ENCODE measurements around the gene RIN3.
"Not testable (repeated sequence)": the region's sequence is repeated elsewhere in the genome, so short reads cannot be mapped to it uniquely, and the experiment has no call there.

Gene RIN3

DNA sequence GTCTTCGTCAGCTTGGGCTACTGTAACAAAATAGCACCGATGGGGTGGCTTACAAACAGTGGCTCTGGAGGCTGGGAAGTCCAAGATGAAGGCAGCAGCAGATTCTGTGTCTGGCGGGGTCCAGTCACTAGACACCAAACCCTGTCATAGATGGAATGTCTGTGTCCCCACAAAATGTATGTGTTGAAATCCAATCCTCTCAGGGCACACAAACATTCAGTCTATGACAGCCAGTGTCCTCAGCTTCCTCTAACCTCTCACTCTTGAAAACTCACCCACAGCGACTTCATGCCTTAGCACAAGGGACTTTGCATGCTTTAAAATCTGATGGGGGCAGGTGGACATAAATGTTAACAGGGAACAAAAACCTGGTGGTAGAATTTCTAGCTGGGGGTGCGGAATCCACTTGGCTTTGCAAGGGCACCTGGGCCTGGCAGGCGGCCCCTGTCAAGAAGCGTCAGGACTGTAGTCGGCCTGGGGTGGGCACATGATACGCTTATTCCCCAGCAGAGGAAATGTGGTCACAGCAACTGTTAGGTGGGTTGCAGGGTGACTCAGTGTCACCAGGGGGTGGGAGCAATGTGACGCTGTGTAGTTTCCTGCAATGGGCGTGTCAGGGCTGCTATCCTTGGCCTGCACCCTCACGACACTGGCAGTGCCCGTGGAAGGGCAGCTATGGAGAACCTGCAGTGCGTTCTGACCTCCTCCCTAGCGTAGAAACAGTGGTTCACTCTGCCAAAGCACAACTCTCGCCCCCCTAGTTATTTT, 17.7 kb downstream of the RIN3 start:
- peak; percentile 86 to 87 for DNase-seq (ENCODE audit: low read depth in 2 of 2)

DNA sequence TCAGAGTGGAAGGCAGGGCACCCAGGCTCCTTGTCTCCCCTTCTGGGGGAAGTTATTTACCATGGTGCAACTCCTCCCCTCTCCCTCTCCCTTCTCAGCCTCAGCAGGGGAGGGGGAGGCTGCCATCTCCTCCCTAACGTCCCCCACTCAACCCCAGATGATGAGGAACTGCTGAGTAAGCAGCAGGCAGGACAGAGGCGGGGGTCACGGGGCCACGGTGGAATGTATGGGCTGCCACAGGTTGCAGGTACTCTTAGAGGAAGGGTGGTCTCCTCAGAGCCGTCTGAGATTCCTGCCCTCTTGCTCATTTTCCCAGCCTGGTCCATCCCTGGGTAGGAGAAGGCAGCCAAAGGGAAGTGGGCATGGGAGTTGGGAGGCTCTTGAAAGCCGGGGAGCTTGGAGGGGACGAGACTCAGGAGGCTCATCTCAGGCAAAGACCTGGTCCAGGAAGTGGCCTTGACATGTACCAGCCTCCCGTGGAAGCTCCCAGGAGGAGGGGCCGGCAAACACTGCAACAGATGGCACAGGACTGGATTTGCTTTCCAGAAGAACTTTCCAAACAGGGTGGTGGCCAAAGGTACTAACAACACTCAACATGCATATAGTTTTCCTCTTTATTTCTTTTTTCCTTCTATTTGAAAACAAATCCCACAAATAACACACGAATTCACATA, 19.0 kb downstream of the RIN3 start:
- DNase-seq (ENCODE audit: low read depth in 2 of 2), result no peak

DNA sequence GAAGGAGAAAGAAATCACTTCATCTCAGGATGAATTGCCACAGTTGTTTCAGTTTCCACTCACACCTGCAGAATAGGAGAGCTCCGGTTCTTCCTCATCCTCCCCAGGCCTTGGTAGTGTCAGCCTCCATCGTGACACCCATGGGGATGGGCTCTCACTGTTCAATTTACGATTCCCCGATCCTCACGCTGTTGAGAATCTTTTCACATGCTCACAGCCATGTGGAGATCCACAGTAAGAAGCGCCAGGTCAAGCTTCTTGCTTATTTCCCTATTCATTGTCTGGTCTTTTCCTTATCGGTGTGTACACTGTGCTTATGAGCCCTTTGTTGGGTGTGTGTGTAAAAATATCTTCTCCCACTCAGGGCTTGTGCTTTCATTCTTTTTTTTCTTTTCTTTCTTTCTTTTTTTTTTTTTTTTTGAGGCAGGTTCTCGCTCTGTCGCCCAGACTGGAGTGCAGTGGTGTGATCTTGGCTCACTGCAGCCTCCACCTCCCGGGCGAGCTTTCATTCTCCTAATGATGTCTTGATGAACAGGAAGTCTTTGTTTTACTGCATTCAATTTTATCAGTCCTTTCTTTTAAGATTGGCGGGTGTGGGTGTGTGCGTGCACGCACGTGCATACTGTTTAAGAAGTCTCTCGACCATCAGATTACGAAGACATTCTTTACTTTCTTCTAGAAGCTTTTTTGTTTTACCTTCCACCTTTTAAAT, 21.5 kb downstream of the RIN3 start:
- no peak for DNase-seq (ENCODE audit: low read depth in 2 of 2)

DNA sequence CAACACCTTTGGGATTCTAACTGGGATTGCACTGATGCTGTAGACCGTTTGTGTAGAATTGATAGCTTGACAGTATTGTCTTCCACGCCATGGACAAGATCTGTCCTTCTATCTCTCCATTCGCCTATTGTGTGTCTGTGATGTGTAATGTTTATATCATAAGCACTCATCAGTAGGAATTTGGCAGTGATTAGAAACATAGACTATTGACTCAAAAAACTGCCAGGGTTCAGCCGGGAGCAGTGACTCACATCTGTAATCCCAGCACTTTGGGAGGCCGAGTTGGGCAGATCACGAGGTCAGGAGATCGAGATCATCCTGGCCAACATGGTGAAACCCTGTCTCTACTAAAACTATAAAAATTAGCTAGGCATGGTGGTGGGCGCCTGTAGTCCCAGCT, 22.6 kb downstream of the RIN3 start:
- not testable (repeated sequence) for DNase-seq (ENCODE audit: low read depth in 2 of 2)

DNA sequence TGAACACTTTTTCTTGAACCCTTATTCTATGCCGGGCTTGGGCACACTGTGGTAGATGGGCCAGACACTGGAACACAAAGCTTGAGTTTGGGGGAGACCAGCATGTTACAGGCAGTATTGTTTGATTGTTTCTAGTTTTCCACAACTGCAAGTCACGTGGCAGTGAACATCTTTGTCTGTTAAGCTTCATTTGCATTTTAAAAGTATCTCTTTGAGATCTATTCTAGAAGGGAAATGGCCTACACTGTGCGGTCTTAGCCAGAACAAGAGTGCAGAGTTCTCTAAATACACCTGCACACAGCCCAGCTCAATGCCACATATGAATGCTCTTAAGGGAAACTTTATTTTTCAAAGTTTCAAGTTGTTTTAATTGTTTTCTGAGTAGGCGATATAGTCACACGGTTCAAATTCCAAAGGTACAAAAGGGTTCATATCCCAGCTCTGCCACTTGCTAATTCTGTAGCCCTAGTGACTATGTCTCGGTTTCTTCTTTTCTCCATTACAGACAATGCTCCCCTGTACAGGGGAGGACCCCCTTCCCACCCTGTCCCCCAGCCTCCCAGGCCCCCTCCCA, 24.9 kb downstream of the RIN3 start:
- no peak for DNase-seq (ENCODE audit: low read depth in 2 of 2)

DNA sequence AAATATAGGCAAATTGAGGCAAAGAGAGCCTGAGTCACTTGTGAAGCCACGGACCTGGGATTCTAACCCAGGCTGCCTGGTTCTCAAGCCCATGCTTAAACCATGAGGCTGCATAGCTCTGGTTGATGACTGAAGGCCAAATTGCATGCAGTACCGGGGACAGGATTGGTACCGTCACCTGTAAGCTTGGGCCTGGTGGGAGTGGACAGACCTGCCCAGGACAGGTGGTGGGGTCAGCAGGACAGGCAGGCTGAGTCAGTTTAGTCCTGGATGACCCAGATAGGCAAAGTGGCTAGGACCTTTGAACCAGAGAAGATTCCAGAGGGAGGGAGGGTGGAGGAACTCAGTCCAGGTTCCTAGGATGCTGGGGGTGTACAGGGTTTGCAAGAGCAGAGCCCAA, 25.8 kb downstream of the RIN3 start:
- no peak for DNase-seq (ENCODE audit: low read depth in 2 of 2)

DNA sequence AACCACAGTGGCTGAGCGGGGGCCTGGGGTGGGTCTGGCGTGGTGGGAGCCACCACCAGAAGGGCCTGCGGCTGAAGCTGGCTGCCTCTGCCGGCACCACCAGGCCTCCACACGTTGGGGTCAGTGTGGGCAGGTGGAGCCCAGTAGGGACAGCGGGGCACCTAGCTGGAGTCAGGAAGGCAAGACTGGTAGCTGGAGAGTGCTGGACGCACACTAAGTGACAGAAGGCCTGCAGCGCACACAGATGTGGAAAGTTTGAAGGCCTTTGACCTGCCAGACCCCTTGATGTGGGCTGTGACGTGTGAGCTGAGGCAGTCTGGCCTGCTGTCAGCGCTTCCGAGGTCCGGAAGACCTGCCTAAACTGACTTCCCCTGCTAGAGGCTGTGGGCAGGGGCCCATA, 26.3 kb downstream of the RIN3 start:
- no peak for DNase-seq (ENCODE audit: low read depth in 2 of 2)

DNA sequence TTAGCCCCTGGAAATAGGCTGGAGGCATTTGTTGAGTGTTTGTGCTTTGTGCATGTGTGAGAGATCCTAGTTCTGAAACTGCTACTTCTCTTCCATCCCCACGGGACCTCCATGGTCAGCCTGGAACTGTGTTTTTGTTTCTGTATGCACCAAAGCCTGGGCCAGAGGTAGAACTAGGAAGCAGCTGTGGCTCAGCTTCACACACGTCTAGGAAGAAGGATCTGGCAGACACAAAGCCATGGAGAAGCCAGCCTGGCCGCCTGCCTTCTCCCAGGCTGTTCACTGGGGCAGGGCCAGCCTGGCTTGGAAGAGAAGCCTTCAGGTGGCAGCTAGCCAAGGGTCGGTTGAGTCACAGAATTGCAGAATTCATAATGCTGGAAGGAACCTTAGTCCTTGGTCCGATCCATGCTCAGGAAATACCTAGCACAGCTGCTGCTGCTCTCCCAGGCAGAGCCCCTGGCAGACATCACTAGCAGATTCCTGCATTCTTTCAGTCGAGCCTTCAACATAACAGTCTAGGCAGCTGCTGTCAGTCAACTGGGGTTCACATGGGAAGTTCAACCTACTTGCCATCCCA, 27.0 kb downstream of the RIN3 start:
- no peak for DNase-seq (ENCODE audit: low read depth in 2 of 2)

DNA sequence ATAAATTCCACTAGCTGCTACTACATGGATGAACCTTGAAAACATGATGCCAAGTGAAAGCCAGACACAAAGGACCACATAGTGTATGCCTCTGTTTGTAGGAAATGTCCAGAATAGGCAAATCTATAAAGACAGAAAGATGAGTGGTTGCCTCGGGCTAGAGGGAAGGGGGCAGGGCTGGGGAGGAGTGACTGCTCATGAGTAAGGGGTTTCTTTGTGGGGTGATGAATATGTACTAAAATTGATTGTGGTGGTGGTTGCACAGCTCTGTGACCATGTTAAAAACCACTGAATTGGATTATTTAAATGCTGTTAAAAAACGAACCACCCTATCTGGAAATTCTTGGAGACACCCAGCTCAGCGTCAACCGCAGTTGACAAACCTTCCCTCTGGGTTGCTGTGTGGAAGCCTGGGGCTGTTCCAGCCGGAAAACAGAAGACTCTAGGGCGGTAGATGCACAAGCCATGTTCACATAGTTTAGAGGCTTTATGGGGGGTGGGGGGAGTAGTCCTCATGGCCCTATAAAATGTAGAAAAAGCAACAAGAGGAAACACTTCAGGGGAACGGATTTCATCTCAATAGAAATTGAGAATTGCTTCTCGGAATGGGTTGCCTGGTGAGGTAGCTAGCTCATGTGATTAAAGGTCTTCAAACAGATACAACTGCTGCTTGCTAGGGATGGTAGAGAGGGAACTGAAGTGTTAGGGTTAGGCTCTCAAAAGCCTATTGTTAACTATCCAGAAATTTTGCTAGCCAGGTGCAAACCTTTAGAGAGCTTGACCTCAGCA, 29.4 kb downstream of the RIN3 start:
- no peak for DNase-seq (ENCODE audit: low read depth in 2 of 2)

DNA sequence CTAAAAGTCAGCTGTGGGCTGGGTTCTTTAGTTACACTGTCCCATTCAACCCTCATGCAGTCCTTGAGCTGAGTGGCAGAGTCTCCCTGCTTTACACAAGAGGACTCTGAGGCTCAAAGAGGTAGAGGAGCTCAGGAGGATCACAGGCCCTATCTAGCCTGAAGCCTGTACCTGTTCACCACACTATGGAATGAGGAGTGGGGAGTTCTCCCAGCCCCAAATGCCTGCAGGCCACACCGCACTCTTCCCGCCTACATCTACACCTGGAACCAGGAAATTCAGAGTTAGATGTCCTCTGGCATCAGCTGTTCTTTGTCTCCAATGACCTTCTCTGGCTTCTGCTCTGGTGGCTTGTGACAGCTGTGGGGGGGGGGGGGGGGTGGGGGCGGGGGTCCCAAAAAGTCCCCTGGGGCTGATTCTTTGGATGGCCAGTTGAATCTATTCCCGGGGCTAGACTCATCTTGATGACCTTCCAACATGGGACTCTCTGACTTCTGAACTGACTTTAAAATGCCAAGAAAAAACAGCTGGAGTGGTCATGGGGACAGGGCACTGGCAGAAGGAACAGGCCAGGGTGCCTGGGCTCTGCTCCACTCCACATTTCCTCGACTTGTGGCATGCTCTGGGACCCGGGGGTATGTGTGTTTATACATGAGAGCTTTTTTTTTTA, 30.6 kb downstream of the RIN3 start:
- DNase-seq (ENCODE audit: low read depth in 2 of 2), result no peak

DNA sequence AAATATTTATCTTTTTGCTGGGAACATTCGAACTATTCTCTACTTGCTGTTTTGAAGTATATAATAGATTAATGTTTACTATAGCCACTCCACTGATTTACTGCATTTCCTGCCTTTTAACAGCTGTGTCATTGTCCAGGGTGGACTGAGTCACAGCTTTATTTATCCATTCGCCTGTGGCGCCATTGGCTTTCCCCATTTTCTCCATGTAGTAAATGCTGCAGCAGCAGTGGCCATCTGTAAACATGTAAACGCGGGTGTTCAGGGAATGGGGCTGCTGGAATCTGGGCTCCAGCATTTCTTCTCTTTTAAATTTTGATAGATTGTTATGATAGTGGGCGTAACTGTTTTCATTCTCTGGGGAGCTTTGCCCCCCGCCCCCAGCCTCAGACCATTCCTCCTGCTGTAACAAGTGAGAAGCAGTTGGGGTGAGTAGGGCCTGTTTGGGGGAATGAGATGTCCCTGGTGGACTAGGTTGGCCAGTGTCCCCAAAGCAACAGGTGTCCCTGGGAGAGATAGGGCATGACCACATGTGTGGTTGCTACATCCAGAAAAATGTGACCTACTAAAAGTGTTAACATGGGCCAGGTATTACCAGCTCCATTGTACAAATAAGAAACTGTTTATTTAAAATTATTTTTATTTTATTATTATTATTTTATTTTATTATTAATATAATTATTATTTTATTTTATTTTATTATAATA, 32.9 kb downstream of the RIN3 start:
- no peak for DNase-seq (ENCODE audit: low read depth in 2 of 2)

DNA sequence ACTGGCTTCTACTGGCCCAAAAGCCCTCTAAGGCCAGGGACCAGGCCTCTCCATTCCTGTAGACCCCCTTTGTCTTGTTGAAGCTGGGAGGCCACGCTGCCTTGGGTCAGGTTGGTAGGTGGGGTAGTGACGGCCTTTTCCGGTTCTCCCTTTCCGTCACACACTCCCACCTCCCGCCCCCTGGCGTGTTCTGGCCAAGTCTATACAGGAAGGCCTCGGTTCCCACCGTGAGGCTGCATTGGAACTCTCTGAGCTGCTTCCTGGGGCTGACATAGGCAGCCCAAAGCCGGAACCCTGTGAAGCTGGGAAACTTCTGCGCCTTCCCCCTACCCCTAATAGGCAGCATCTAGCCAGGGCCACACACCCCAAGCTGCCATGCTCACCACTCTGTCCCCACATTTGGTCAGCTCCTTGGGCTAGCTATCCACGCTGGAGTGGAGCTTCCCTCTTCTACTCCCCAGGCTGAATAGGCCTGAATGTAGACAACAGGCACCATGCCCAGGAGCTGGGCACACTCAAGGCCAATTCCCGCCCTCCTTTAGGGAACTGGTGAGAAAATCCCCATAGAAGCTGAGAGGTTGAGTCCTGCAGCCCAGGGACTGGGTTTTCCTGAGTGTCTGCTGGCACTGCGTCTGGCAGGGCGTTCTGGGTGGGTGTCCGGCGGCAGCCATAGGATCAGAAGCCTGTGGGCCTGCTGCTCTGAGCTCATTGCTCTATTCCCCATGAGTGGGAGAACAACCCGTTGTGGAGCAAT, 35.7 kb downstream of the RIN3 start:
- no peak for DNase-seq (ENCODE audit: low read depth in 2 of 2)

DNA sequence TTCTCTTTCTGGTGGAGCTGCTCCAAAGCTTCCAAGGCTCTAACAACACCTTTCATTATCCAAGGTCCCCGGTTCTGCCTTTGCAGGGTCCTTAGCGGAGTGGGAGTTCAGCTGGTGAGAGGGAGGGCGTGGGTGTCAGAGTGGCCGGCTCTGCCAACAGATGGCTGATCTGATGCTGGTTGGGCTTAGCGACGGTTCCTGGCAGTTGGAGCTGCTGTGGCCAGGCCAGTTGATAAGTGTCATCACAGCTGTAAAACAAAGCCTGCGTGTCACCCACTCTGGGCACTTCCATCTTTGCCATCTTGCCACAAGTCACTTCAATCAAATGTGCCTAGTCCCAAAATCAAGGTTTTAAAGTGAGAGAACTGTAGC, 36.3 kb downstream of the RIN3 start:
- DNase-seq (ENCODE audit: low read depth in 2 of 2), result no peak

DNA sequence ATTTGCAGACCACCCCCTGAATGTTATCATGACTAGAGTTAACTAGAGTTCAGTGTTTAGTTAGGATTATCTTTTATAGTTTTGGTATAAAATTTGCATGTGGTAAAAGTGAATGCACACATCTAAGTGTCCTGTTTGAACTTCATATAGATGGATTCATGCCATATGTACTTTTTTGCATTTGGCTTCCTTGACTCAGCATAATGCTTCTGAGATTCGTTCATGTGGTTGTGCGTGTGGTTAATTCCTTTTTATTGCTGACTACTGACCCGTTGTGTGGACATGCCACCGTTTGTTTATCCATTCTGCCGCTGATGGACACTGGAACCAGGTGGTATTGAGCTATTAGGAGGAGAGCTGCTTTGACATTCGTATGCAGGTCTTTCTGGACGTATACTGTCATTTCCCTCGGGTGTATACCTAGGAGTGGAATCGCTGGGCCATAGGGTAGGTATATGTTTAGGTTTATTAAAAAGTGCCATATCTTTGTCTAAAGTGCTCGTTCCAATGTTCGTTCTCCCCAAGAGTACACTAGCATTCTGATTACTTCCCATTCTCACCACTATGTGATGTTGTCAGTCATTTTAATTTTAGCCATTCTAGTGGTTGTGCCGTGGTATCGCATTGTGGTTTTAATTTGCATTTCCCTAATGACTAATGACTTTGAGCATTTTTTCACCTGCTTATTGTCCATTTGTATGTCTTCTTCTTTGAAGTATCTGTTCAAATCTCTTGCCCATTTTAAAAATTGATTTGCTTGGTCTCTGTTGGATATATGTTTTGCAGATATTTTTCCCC, 37.7 kb downstream of the RIN3 start:
- DNase-seq (ENCODE audit: low read depth in 2 of 2), result no peak

DNA sequence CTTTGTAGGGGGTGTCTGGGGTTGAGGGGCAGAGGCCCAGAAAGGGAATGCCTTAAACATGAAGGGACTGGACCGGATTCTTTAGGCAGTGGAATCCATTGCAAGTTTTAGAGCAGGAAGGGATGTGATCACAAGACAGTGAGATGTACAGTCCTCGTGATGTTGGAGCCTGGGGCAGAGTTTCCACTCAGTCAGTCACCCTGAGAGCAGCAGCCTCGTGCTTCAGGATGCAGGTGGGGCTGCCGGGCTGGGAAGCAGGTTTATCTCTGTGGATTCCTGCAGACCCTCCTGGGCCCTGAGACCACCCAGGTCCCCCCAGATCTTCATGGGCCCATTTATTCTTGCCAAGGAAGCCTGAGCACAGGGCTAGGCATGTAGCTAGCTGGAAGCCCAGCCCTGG, 38.5 kb downstream of the RIN3 start:
- no peak for DNase-seq (ENCODE audit: low read depth in 2 of 2)

DNA sequence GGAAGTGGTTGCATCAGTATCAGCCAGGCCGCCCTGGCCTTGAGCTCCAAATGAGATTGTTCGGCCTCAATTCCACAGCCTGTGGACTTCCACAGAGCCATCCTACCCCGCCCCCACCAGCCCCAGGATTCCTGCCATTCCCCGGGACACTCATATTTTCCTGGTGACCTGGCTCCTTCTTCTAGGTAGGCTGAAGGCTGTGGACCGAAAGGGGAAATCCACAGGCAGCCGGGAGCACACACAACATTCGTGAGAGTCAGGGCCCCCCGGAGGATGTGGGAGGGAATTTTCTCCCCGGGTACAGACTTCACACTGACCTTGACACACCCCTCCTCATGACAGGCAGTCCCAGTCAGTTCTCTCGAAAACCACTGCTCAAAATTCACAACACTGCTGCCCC, 39.9 kb downstream of the RIN3 start:
- DNase-seq (ENCODE audit: low read depth in 2 of 2), result no peak

DNA sequence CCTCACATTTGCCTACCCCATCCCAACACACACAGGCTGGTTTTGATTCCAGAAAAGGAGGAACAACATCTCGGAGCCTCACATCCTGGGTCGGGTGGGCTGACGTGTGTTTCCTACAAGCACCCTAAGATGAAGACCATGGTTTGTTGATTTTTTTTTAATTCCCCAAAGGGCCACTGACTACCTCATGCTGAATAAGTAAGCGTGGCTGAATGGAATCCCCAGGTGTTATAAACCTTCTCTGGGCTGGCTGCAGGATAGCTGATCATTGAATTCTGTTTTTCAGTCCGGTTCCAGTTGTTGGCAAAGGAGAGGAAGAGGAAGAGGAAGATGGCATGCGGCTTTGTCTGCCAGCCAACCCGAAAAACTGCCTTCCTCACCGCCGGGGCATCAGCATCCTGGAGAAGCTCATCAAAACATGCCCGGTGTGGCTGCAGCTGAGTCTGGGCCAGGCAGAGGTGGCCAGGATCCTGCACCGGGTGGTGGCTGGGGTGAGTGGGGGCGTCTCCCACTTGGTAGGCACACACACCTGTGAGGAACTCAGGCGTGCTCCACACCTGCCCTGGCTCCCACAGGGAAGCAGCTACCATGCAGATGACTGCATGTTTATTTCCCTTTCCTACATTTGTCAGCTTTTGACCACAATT, 42.0 kb downstream of the RIN3 start:
- no peak for DNase-seq (ENCODE audit: low read depth in 2 of 2)

DNA sequence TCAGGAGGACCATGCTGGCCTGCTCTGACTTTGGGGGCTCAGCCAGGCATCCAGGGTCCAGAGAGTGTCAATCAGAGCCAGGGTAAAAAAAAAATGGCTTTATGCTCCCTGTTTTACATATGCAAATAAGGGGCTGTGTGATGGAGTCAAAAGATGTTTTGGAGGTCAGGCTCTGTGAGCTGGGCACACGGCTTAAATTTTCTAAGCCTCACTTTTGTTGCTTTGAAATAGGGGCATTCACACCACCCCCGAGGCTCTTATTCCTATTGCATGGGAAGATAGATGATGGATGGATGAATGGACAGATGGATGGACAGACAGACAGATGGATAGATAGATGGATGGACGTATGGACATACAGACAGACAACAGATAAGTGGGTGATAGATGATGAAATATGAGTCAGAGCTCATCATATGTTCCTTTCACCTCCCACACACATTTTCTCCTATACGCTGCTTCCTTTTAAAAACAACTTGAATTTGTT, 42.7 kb downstream of the RIN3 start:
- no peak for DNase-seq (ENCODE audit: low read depth in 2 of 2)

All from stimulated activated CD8-positive, alpha-beta memory T cell treated with anti-CD3 and anti-CD28 coated beads, Interleukin-7, amount 100 ng/mL, for 4 hours (primary cell).